ENCODE measurements around the gene VAMP5. TPM values are rescaled to one million over a fixed set of nuclear protein-coding genes. Genes with fewer than 3 reads are reported as not detected.
"Not testable (repeated sequence)": the region's sequence is repeated elsewhere in the genome, so short reads cannot be mapped to it uniquely, and the experiment has no call there.

The VAMP5 gene
- total and polyA plus RNA-seq, 10 of the 15 experiments (the other 5 are each of a cell fraction or from before 2014, with no cell fraction given): 3.8 to 52.7 (median 24.1) TPM

GRCh38 chr2:85544254-85544691, 40.0 kb upstream of the VAMP5 start:
- H3K4me3 ChIP-seq; FAIRE-seq; in situ Hi-C loops (cut with MboI); H3K4me1 ChIP-seq (ENCODE audit: control insufficient read depth, insufficient read depth, low read length); H3K27me3 ChIP-seq (replicated peaks in 1 of 2; ENCODE audit: control insufficient read depth in 2 of 2, insufficient read depth in 2 of 2, low read length in 1 of 2); H3K4me2 ChIP-seq (ENCODE audit: control insufficient read depth, insufficient read depth); H3K27ac ChIP-seq (ENCODE audit: control insufficient read depth, insufficient read depth); H3K9ac ChIP-seq (ENCODE audit: control insufficient read depth, insufficient read depth, low read length); DNase-seq (ENCODE audit: low read depth, low spot score); H4K20me1 ChIP-seq (ENCODE audit: control insufficient read depth, insufficient read depth); BruUV-seq (replicated peaks); H2AFZ ChIP-seq (ENCODE audit: control insufficient read depth, low read depth, low read length); H3K9me3 ChIP-seq (replicated peaks; ENCODE audit: control insufficient read depth, insufficient read depth, low read length); ATAC-seq; intact Hi-C loops (cut with micrococcal nuclease; ENCODE audit: unreplicated experiment): not testable (repeated sequence)
- ChIA-PET CTCF (interaction anchor here (0.7 to 10.9 kb wide), 4 partner anchors 8 to 125 kb away, joined by 3 to 134 read pairs (median 5); no protein-coding TSS in a partner anchor), SMC1A (ENCODE audit: uncharacterized antibody, unreplicated experiment) (interaction anchor here (1.2 to 8.2 kb wide), 3 partner anchors 7 to 153 kb away, joined by 3 to 86 read pairs (median 7); no protein-coding TSS in a partner anchor), RAD21 (ENCODE audit: unreplicated experiment) (interaction anchor here (0.6 to 6.2 kb wide), 2 partner anchors 7 to 12 kb away, joined by 3 to 43 read pairs; no protein-coding TSS in a partner anchor), POLR2A (interaction anchor here (1.3 kb wide), 1 partner anchor 125 kb away, joined by 7 read pairs; the partner anchor contains the start of gene SH2D6)
- 0 out of 2 replicates have a peak, but pooled peaks have one; percentile 13 for TF ChIP-seq POLR2A (IDR thresholded peaks at IDR 0.05; ENCODE audit: low read depth, low read length)
- peaks cover 37% of the 10 kb centered on the region for H3K79me2 ChIP-seq (ENCODE audit: control insufficient read depth, insufficient read depth, low read length)
- peaks cover 6 to 28% of the 10 kb centered on the region in 2 experiments for H3K36me3 ChIP-seq (ENCODE audit: control insufficient read depth in 2 of 2, insufficient read depth in 2 of 2, low read length in 1 of 2)
- 86% methylated on average over 3 of the region's 3 CpGs for WGBS (ENCODE audit: insufficient coverage, insufficient replicate concordance, low lambda C conversion rate, missing lambda C conversion rate)

- H2AFZ ChIP-seq (ENCODE audit: control insufficient read depth, low read depth, low read length); BruUV-seq (replicated peaks); DNase-seq (ENCODE audit: low read depth, low spot score); H3K4me3 ChIP-seq; H3K9ac ChIP-seq (ENCODE audit: control insufficient read depth, insufficient read depth, low read length); H3K27ac ChIP-seq (ENCODE audit: control insufficient read depth, insufficient read depth); intact Hi-C loops (cut with micrococcal nuclease; ENCODE audit: unreplicated experiment); FAIRE-seq; H3K4me2 ChIP-seq (ENCODE audit: control insufficient read depth, insufficient read depth); in situ Hi-C loops (cut with MboI); H3K27me3 ChIP-seq (replicated peaks in 1 of 2; ENCODE audit: control insufficient read depth in 2 of 2, insufficient read depth in 2 of 2, low read length in 1 of 2); H4K20me1 ChIP-seq (ENCODE audit: control insufficient read depth, insufficient read depth); H3K4me1 ChIP-seq (ENCODE audit: control insufficient read depth, insufficient read depth, low read length); ATAC-seq; H3K9me3 ChIP-seq (replicated peaks; ENCODE audit: control insufficient read depth, insufficient read depth, low read length); RAD21 ChIA-PET (ENCODE audit: unreplicated experiment): not testable (repeated sequence)
- Histone ChIP-seq H3K79me2 (ENCODE audit: control insufficient read depth, insufficient read depth, low read length) (peaks cover 28% of the 10 kb centered on the region), H3K36me3 (ENCODE audit: control insufficient read depth in 2 of 2, insufficient read depth in 2 of 2, low read length in 1 of 2) (peaks cover 6 to 26% of the 10 kb centered on the region in 2 experiments)
- ChIA-PET CTCF (interaction anchor here (0.8 to 10.9 kb wide), 6 partner anchors 8 to 154 kb away, joined by 3 to 134 read pairs (median 8); partner anchors contain the start of gene SH2D6), SMC1A (ENCODE audit: uncharacterized antibody, unreplicated experiment) (interaction anchor here (0.9 to 2.2 kb wide), 4 partner anchors 15 to 175 kb away, joined by 4 to 7 read pairs (median 6); no protein-coding TSS in a partner anchor), POLR2A (interaction anchor here (0.7 to 1.3 kb wide), 4 partner anchors 8 to 217 kb away, joined by 3 to 7 read pairs (median 4); partner anchors contain the start of genes SH2D6 and TGOLN2)
- WGBS (ENCODE audit: insufficient coverage, insufficient replicate concordance, low lambda C conversion rate, missing lambda C conversion rate): 60% methylated on average over 4 of the region's 5 CpGs
- TF ChIP-seq POLR2AphosphoS5 (IDR thresholded peaks at IDR 0.05; ENCODE audit: low read length): peak; percentile 32; the same call in 1 of the 2 replicates
Measured at GRCh38 chr2:85544915-85545779, 39.1 kb upstream of the VAMP5 start.

Measured in GM12878 (cell line).